ENCODE data around the gene ZNF385B.
A peak's percentile ranks its signal among the peaks of the same experiment; 100 is the strongest.

GRCh38 chr2:179751163-179751809 is 110.1 kb downstream of the ZNF385B start:
- TF ChIP-seq CTCF (IDR thresholded peaks at IDR 0.05) (peak; percentile 37 to 54), POLR2A (IDR thresholded peaks at IDR 0.05) (no peak)
